Endothelial cell of umbilical vein (primary cell): ENCODE data around the gene TNS1. TPM values are rescaled to one million over a fixed set of nuclear protein-coding genes. Genes with fewer than 3 reads are reported as not detected.

Experiments used
- BruUV-seq: library from RNA; stranded (reverse); fragments of 400-500 nt; replicated peaks from 2 replicates; lab custom pipeline; 2021; lab: Mats Ljungman, UMichigan
- CTCF ChIA-PET: fragments of 300-600, 350-600 bp; sonication (Branson Sonifier 250); formaldehyde crosslinking; loops from one replicate; lab custom pipeline; 2021; ENCODE audit warnings: antibody characterized with exemption, inconsistent platforms; lab: Charles Lee
- POLR2A ChIA-PET: fragments of 300-600, 350-600 bp; sonication (Branson Sonifier 250); formaldehyde crosslinking; loops from one replicate; lab custom pipeline; 2021; ENCODE audit warnings: antibody characterized with exemption, inconsistent platforms; lab: Charles Lee
- DNase-seq: peaks from one replicate; pipeline ENCODE4 v3.0.0-alpha.2; 2011; ENCODE audit warnings: low read depth, low spot score
- FAIRE-seq: peaks from 2 replicates; lab custom pipeline; 2011; peaks lifted over from hg19 to GRCh38; lab: Jason Lieb, UNC
- H2AFZ ChIP-seq: 2 replicates; pipeline ENCODE4 v1.6.0; 2012; ENCODE audit warnings: low read depth, low read length, control low read depth, inconsistent platforms
- H3K27ac ChIP-seq: 2 replicates; pipeline ENCODE4 v1.5.1; 2011; ENCODE audit warnings: low read depth, mild to moderate bottlenecking, control low read depth, low read length, moderate library complexity; ENCODE audit not compliant: insufficient read depth
- H3K27me3 ChIP-seq, 2 experiments: 2 replicates each; pipeline versions ENCODE4 v1.6.0 to v1.6.1; 2011; ENCODE audit warnings: low read length in 2 of 2, mixed read lengths in 1 of 2; ENCODE audit not compliant: control insufficient read depth in 2 of 2, insufficient read depth in 2 of 2
- H3K36me3 ChIP-seq, 2 experiments: 2 replicates in 1 of 2; 3 replicates in 1 of 2; pipeline ENCODE4 v1.5.1; 2011; ENCODE audit warnings: low read length in 2 of 2, mild to moderate bottlenecking in 1 of 2, moderate library complexity in 1 of 2; ENCODE audit not compliant: control insufficient read depth in 2 of 2, insufficient read depth in 2 of 2; ENCODE audit errors: extremely low read depth in 1 of 2
- H3K4me1 ChIP-seq: 3 replicates; pipeline ENCODE4 v1.5.1; 2011; ENCODE audit warnings: mild to moderate bottlenecking, low read length; ENCODE audit not compliant: control insufficient read depth, insufficient read depth; ENCODE audit errors: extremely low read depth
- H3K4me2 ChIP-seq: 2 replicates; pipeline ENCODE4 v1.6.1; 2011; ENCODE audit warnings: low read length, control low read depth, mixed read lengths; ENCODE audit not compliant: insufficient read depth
- H3K4me3 ChIP-seq, 3 experiments: fragments of 200-600 bp in 1 of 3; sonication (generic), shearing (Covaris generic) in 1 of 3; replicated peaks in 1 of 3; 2 replicates each; pipeline ENCODE4 v1.5.1; 2011 to 2016; ENCODE audit warnings: control low read depth in 3 of 3, low read length in 3 of 3, mild to moderate bottlenecking in 2 of 3, inconsistent platforms in 1 of 3, low read depth in 1 of 3, moderate library complexity in 1 of 3; ENCODE audit not compliant: insufficient read depth in 1 of 3
- H3K79me2 ChIP-seq: 2 replicates; pipeline ENCODE4 v1.6.0; 2012; ENCODE audit warnings: low read length, inconsistent platforms; ENCODE audit not compliant: control insufficient read depth, insufficient read depth
- H3K9ac ChIP-seq: replicated peaks from 2 replicates; pipeline ENCODE3; 2011; ENCODE audit warnings: low read length, control low read depth; ENCODE audit not compliant: insufficient read depth; ENCODE audit errors: extremely low read depth
- H3K9me1 ChIP-seq: replicated peaks from 3 replicates; pipeline ENCODE4 v1.6.0; 2011; ENCODE audit warnings: mild to moderate bottlenecking, low read length; ENCODE audit not compliant: control insufficient read depth, insufficient read depth; ENCODE audit errors: extremely low read depth
- H3K9me3 ChIP-seq: replicated peaks from 2 replicates; pipeline ENCODE4 v1.5.1; 2012; ENCODE audit warnings: low read length, inconsistent platforms; ENCODE audit not compliant: control insufficient read depth, insufficient read depth
- H4K20me1 ChIP-seq: replicated peaks from 2 replicates; pipeline ENCODE3; 2011; ENCODE audit warnings: mild to moderate bottlenecking, low read length; ENCODE audit not compliant: control insufficient read depth, insufficient read depth; ENCODE audit errors: extremely low read depth
- CTCF ChIP-seq, 2 donors: IDR thresholded peaks; 1 replicate in 1 of 2; 2 replicates in 1 of 2; pipeline ENCODE4 v1.5.1; 2011; ENCODE audit warnings: low read length in 2 of 2, mild to moderate bottlenecking in 2 of 2, moderate library complexity in 2 of 2, control low read depth in 1 of 2, inconsistent platforms in 1 of 2, low read depth in 1 of 2; ENCODE audit not compliant: insufficient read depth in 1 of 2; ENCODE audit errors: extremely low read depth in 1 of 2
- EZH2 ChIP-seq: IDR thresholded peaks from 2 replicates; pipeline ENCODE4 v1.6.1; 2012; ENCODE audit warnings: borderline replicate concordance, low read depth, mild to moderate bottlenecking, moderate library complexity, low read length, inconsistent platforms; ENCODE audit not compliant: severe bottlenecking
- JUN ChIP-seq: IDR thresholded peaks from 2 replicates; pipeline ENCODE4 v1.6.1; 2011; ENCODE audit warnings: borderline replicate concordance, low read depth; ENCODE audit not compliant: insufficient read length, insufficient read depth
- MAX ChIP-seq: IDR thresholded peaks from 2 replicates; pipeline ENCODE4 v1.6.1; 2011; ENCODE audit not compliant: insufficient read depth, insufficient read length
- MYC ChIP-seq: IDR thresholded peaks from one replicate; pipeline ENCODE4 v1.6.1; 2011; ENCODE audit warnings: mild to moderate bottlenecking, low read depth, low read length
- POLR2A ChIP-seq: IDR thresholded peaks from 2 replicates; pipeline ENCODE4 v1.6.1; 2012; ENCODE audit warnings: low read depth, mild to moderate bottlenecking, control low read depth, low read length
- POLR2AphosphoS5 ChIP-seq: IDR thresholded peaks from 2 replicates; pipeline ENCODE4 v1.6.1; 2012; ENCODE audit warnings: low read depth, mild to moderate bottlenecking, control low read depth, low read length, moderate library complexity; ENCODE audit not compliant: insufficient read depth
- dilution Hi-C: fragments of 300-500 bp; cut with MboI; formaldehyde crosslinking; loops from one replicate; pipeline ENCODE4 v1.15.0; 2019; ENCODE audit warnings: low sequenced_read_pairs; ENCODE audit not compliant: extremely low pct_ligation_motif_present
- intact Hi-C: fragments of 100-400 bp; cut with micrococcal nuclease; formaldehyde crosslinking; loops from one replicate; pipeline ENCODE4 v1.10.0; 2022
- polyA plus RNA-seq, 4 experiments: library from polyadenylated mRNA; depleted of rRNA in 3 of 4; stranded (reverse) in 3 of 4; unstranded in 1 of 4; fragments of >200 nt; gene quantifications; 2 replicates each; pipeline versions ENCODE4 v1.2.1 to v1.2.3, GENCODE V29; 2011 to 2012; ENCODE audit warnings: missing spikeins in 1 of 4
- total RNA-seq: library from RNA; stranded (reverse); gene quantifications from 2 replicates; pipeline ENCODE4 v1.2.3, GENCODE V29; 2021

Gene TNS1
- total and polyA plus RNA-seq, 2 donors (not counting 3 experiments of a cell fraction or from before 2014, with no cell fraction given) = 11.0 to 52.1 TPM

- BruUV-seq = no TSS peak
- intact Hi-C loops (no loop called here), dilution Hi-C loops (no loop called here)
- TF ChIP-seq POLR2A (no peak), JUN (no peak), EZH2 (no peak), POLR2AphosphoS5 (no peak), CTCF (IDR thresholded peaks at IDR 0.05; ENCODE audit: extremely low read depth in 1 of 2, insufficient read depth in 1 of 2, low read depth in 1 of 2, low read length in 2 of 2) (no peak), MYC (no peak), MAX (no peak)
- ChIA-PET CTCF (interaction anchor here (1.6 kb wide), 1 partner anchor 45 kb away, joined by 7 read pairs; no protein-coding TSS in a partner anchor), POLR2A (no interaction called here)
- no peak for FAIRE-seq
- H3K9ac ChIP-seq = no peak overlapping the region
- no peaks in the 10 kb centered on the region for H3K36me3 ChIP-seq
- H4K20me1 ChIP-seq = no peaks in the 10 kb centered on the region
- H3K4me1 ChIP-seq = peaks cover 10% of the 10 kb centered on the region
- no peak for DNase-seq
- H3K9me1 ChIP-seq = no peaks in the 10 kb centered on the region
- H3K4me2 ChIP-seq = no peak overlapping the region
- no peak overlapping the region for H3K4me3 ChIP-seq
- peaks cover 20% of the 10 kb centered on the region for H3K79me2 ChIP-seq
- H3K27ac ChIP-seq = no peak overlapping the region
- H2AFZ ChIP-seq = no peak overlapping the region
- H3K27me3 ChIP-seq = no peaks in the 10 kb centered on the region
- H3K9me3 ChIP-seq = no peaks in the 10 kb centered on the region
These were observed 160.8 kb downstream of the TNS1 start for GRCh38 chr2:217842017-217842416.
